D341Med (cell line): ENCODE results near the gene OR5F1.

Experiments used
- DNase-seq: peaks from one replicate; pipeline ENCODE4 v3.0.0; 2012; ENCODE audit warnings: low spot score

The OR5F1 gene

GRCh38 chr11:55994525-55994924, at the start of gene OR5F1:
TSS of gene OR5F1 (minus strand) at chr11:55994625. CDS start at chr11:55994625, 0 bp downstream.
- DNase-seq = no peak

- no peak for DNase-seq
These were observed 32.9 kb upstream of the OR5F1 start, which contains the start of gene OR5AS1 for GRCh38 chr11:56027354-56027753. TSS of gene OR5AS1 (plus strand) at chr11:56027654. CDS start at chr11:56030419, 2,765 bp downstream.

DNA sequence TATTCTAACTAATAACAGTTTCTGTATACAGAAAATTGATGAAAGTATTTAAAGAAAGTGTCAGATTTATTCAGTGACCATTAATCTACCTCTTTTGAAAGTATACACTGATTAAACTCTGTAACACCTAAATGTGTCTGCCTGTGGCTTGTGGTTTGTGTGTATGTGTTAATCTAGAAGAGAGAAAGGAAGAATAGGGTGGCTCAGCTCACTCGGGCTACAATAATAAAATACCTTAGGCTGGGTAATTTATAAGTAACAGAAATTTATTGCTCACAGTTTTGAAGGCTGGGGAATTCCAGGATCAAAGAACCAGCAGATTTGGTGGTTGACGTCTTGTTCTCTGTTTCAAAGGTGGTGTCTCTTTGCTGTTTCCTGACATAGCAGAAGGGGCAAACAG, 19.4 kb upstream of the OR5F1 start:
- no peak for DNase-seq

- DNase-seq = no peak
These were observed 16.3 kb upstream of the OR5F1 start for GRCh38 chr11:56010716-56011115.

DNA sequence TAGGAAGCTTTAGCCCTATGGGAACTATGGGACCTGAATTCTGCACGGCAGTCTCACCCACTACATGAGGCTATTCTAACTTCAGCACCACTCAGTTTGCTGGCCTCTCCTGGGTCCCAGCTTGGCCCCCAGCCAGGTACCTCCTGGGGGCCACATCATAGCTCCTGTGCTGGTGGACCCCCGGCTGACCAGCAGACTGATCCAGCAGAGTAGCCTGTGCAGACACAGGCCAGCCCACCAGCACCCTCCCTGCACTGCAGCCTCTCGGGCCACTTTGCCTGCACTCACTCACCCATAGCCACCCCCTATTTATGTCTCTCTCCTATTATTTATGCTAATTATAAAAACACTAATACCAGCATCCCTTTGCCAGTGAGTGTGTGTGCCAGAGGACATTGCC, 23.5 kb downstream of the OR5F1 start:
- DNase-seq = no peak

DNA sequence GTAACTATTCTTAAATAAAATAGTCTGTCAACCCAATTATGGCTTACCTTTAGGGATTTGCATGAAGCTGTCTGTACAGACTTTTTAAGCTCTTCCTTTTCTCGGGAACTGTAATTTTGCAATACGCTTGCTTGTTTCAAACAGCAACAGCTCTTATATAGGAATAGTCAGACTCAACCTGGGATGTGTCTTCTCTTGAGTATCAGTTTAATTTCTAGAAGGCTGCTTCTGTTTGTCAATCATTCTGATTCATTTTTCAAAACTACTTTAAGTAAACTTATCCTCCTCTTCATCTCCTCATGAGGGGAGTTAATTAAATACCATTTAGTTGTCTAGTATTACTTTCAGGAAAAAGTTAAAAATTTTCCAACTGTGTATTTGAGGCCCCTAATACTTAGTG, 24.6 kb downstream of the OR5F1 start, which contains the start of gene OR10AG1:
Gene OR10AG1 (minus strand): TSS at position 101 of the 400 bp plus-strand sequence. CDS start 38 bp downstream, at position 63.
- DNase-seq = no peak

- DNase-seq = no peak
These were observed 26.5 kb downstream of the OR5F1 start for GRCh38 chr11:55967914-55968313.

DNA sequence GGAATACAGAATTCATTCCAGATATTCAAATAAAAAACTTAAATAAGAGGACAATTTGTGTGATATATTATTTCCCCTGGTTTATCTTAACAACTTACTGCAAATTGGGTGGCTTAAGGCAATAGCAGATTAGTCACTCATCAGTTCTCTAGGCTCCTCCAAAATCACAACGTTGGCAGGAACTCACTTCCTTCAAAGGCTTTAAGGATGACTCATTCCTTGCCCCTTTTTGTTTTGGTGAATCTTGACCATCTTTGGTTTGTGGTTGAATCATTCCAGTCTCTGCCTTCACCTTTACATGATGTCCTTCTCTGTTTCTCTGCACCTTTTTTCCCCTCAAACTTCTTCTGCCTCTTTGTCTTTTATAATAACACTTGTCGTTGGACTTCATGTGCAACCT, 28.0 kb downstream of the OR5F1 start:
- DNase-seq = no peak

- DNase-seq = no peak
These were observed 37.9 kb downstream of the OR5F1 start for GRCh38 chr11:55956521-55956920.

- no peak for DNase-seq
These were observed 45.1 kb downstream of the OR5F1 start for GRCh38 chr11:55949330-55949729.
